ENCODE results near the gene BIRC2.

DNA sequence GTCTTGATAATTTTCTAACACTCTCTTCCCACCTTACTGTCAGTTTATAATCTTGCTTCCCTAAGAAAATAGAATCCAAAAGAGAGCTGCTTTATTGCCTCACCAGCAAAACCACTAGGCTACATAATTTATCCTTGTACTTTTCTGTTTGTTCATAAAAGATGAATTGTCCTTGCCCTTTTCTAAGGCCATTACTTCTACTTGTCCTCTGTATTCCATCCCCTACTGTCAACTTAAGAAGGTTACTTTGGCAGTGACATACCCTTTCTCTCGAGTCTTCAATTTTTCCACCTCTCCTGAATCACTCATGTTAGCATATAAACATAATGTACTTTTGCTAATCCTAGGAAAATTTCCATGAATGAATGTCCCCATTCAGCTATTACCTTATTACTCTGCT is 18.0 kb downstream of the BIRC2 start:
- TF ChIP-seq POLR2A (IDR thresholded peaks at IDR 0.05; ENCODE audit: borderline replicate concordance, extremely low read depth, insufficient read depth, insufficient read length) (no peak), EZH2 (IDR thresholded peaks at IDR 0.05) (no peak), SP1 (IDR thresholded peaks at IDR 0.05; ENCODE audit: low read depth) (no peak), CTCF (IDR thresholded peaks at IDR 0.05 in 2 of 3, conservative IDR thresholded peaks at IDR 0.05 in 1 of 3; ENCODE audit: borderline replicate concordance in 1 of 3, insufficient read depth in 1 of 3, low read depth in 2 of 3, low read length in 2 of 3) (no peak), MAX (IDR thresholded peaks at IDR 0.05) (no peak), SIN3A (IDR thresholded peaks at IDR 0.05; ENCODE audit: low read depth) (no peak), EZH2phosphoT487 (IDR thresholded peaks at IDR 0.05; ENCODE audit: borderline replicate concordance) (no peak)

Data from HCT116 (cell line).